ENCODE measurements around the gene MYCT1. TPM values are rescaled to one million over a fixed set of nuclear protein-coding genes. Genes with fewer than 3 reads are reported as not detected.
A peak's percentile ranks its signal among the peaks of the same experiment; 100 is the strongest.

Gene MYCT1
- total RNA-seq, 1 donor from 2014 or later = 26.0 TPM

GRCh38 chr6:152723398-152723797 lies 25.7 kb downstream of the MYCT1 start:
- no peak for DNase-seq

- no peak for DNase-seq
Measured at GRCh38 chr6:152726313-152726712, 28.6 kb downstream of the MYCT1 start.

GRCh38 chr6:152727507-152727906 lies 29.8 kb downstream of the MYCT1 start:
- DNase-seq = no peak

GRCh38 chr6:152734630-152735029 lies 36.9 kb downstream of the MYCT1 start:
- DNase-seq = no peak

GRCh38 chr6:152736687-152737273 lies 39.1 kb downstream of the MYCT1 start:
- DNase-seq = no peak

GRCh38 chr6:152745509-152746171 lies 47.9 kb downstream of the MYCT1 start:
- DNase-seq = no peak

- DNase-seq = no peak
Measured at GRCh38 chr6:152746172-152746553, 48.5 kb downstream of the MYCT1 start.

GRCh38 chr6:152748843-152749242 lies 51.1 kb downstream of the MYCT1 start:
- peak; percentile 28 for DNase-seq

GRCh38 chr6:152749336-152749735 lies 51.6 kb downstream of the MYCT1 start:
- DNase-seq = peak; percentile 3

- peak; percentile 29 for DNase-seq
Measured at GRCh38 chr6:152750694-152751093, 53.0 kb downstream of the MYCT1 start, which contains the start of gene VIP. TSS of gene VIP (plus strand) at chr6:152750797. CDS start at chr6:152752178, 1,381 bp downstream.

- DNase-seq = no peak
Measured at GRCh38 chr6:152765331-152765730, 67.6 kb downstream of the MYCT1 start.

GRCh38 chr6:152769159-152769558 lies 71.5 kb downstream of the MYCT1 start:
- no peak for DNase-seq

- no peak for DNase-seq
Measured at GRCh38 chr6:152769993-152770392, 72.3 kb downstream of the MYCT1 start.

GRCh38 chr6:152771061-152771687 lies 73.5 kb downstream of the MYCT1 start:
- no peak for DNase-seq

Other genes starting within 250 kb of the MYCT1 start
- 580 TPM for gene SYNE1, start 60.5 kb upstream of the MYCT1 start, total RNA-seq
- 1.8 TPM for gene VIP, start 52.9 kb downstream of the MYCT1 start, total RNA-seq

All from tongue (tissue), 2 donors.